ENCODE data around the gene VPS18. TPM values are rescaled to one million over a fixed set of nuclear protein-coding genes. Genes with fewer than 3 reads are reported as not detected.

VPS18 gene
- total and polyA plus RNA-seq, 2 donors (not counting 3 experiments of a cell fraction or from before 2014, with no cell fraction given) = 29.3 to 32.8 TPM

GRCh38 chr15:40902605-40903561 lies 8.6 kb downstream of the VPS18 start:
- no peaks in the 10 kb centered on the region for H4K20me1 ChIP-seq (replicated peaks; ENCODE audit: control insufficient read depth, extremely low read depth, insufficient read depth, low read length)
- ChIA-PET CTCF (interaction anchor here (0.6 to 11.3 kb wide), 24 partner anchors 8 to 430 kb away, joined by 3 to 405 read pairs (median 8); partner anchors contain the start of genes CHAC1, DLL4, NUSAP1 and OIP5), POLR2A (no interaction called here)
- peaks cover 8 to 39% of the 10 kb centered on the region in 2 experiments for H3K36me3 ChIP-seq (ENCODE audit: control insufficient read depth in 2 of 2, extremely low read depth in 1 of 2, insufficient read depth in 2 of 2, low read length in 2 of 2)
- H3K9me1 ChIP-seq (replicated peaks; ENCODE audit: control insufficient read depth, extremely low read depth, insufficient read depth, low read length) = no peaks in the 10 kb centered on the region
- no peak overlapping the region for H3K9ac ChIP-seq (replicated peaks; ENCODE audit: extremely low read depth, insufficient read depth, low read length)
- H3K79me2 ChIP-seq (ENCODE audit: control insufficient read depth, insufficient read depth, low read length) = peaks cover 10% of the 10 kb centered on the region
- no peaks in the 10 kb centered on the region for H3K9me3 ChIP-seq (replicated peaks; ENCODE audit: control insufficient read depth, insufficient read depth, low read length)
- no peak overlapping the region for H2AFZ ChIP-seq (ENCODE audit: low read depth, low read length)
- H3K4me3 ChIP-seq (replicated peaks in 1 of 3; ENCODE audit: insufficient read depth in 1 of 3, low read depth in 1 of 3, low read length in 3 of 3) = no peak overlapping the region
- H3K4me2 ChIP-seq (ENCODE audit: insufficient read depth, low read length) = no peak overlapping the region
- DNase-seq (ENCODE audit: low read depth, low spot score) (no peak), FAIRE-seq (no peak)
- TF ChIP-seq MYC (IDR thresholded peaks at IDR 0.05; ENCODE audit: low read depth, low read length) = no peak
- H3K27ac ChIP-seq (ENCODE audit: insufficient read depth, low read depth, low read length) = no peak overlapping the region
- H3K4me1 ChIP-seq (ENCODE audit: control insufficient read depth, extremely low read depth, insufficient read depth, low read length) = peaks cover 28% of the 10 kb centered on the region
- no peaks in the 10 kb centered on the region for H3K27me3 ChIP-seq (ENCODE audit: control insufficient read depth in 2 of 2, insufficient read depth in 2 of 2, low read length in 2 of 2)
- dilution Hi-C loops (cut with MboI; ENCODE audit: extremely low pct_ligation_motif_present, low sequenced_read_pairs) (loop anchor here (10.0 kb wide), 1 partner anchor 112 kb away; no protein-coding TSS in a partner anchor), intact Hi-C loops (cut with micrococcal nuclease) (no loop called here)
- no TSS peak for BruUV-seq (replicated peaks)

- dilution Hi-C loops (cut with MboI; ENCODE audit: extremely low pct_ligation_motif_present, low sequenced_read_pairs) = loop anchor here (10.0 kb wide), 1 partner anchor 110 kb away; no protein-coding TSS in a partner anchor
- Histone ChIP-seq H3K9ac (replicated peaks; ENCODE audit: extremely low read depth, insufficient read depth, low read length) (no peak overlapping the region), H3K9me3 (replicated peaks; ENCODE audit: control insufficient read depth, insufficient read depth, low read length) (no peaks in the 10 kb centered on the region), H3K36me3 (ENCODE audit: control insufficient read depth in 2 of 2, extremely low read depth in 1 of 2, insufficient read depth in 2 of 2, low read length in 2 of 2) (peaks cover 6 to 29% of the 10 kb centered on the region in 2 experiments), H2AFZ (ENCODE audit: low read depth, low read length) (no peak overlapping the region), H3K4me3 (replicated peaks in 1 of 3; ENCODE audit: insufficient read depth in 1 of 3, low read depth in 1 of 3, low read length in 3 of 3) (no peak overlapping the region), H3K27me3 (ENCODE audit: control insufficient read depth in 2 of 2, insufficient read depth in 2 of 2, low read length in 2 of 2) (no peaks in the 10 kb centered on the region), H4K20me1 (replicated peaks; ENCODE audit: control insufficient read depth, extremely low read depth, insufficient read depth, low read length) (no peaks in the 10 kb centered on the region), H3K4me2 (ENCODE audit: insufficient read depth, low read length) (no peak overlapping the region), H3K79me2 (ENCODE audit: control insufficient read depth, insufficient read depth, low read length) (peaks cover 10% of the 10 kb centered on the region), H3K4me1 (ENCODE audit: control insufficient read depth, extremely low read depth, insufficient read depth, low read length) (peaks cover 30% of the 10 kb centered on the region), H3K27ac (ENCODE audit: insufficient read depth, low read depth, low read length) (no peak overlapping the region), H3K9me1 (replicated peaks; ENCODE audit: control insufficient read depth, extremely low read depth, insufficient read depth, low read length) (no peaks in the 10 kb centered on the region)
- ChIA-PET CTCF (interaction anchor here (0.8 to 11.3 kb wide), 25 partner anchors 10 to 561 kb away, joined by 3 to 405 read pairs (median 8); partner anchors contain the start of genes DLL4, NUSAP1, OIP5 and RAD51), POLR2A (interaction anchor here (0.6 to 4.3 kb wide), 3 partner anchors 25 to 37 kb away, joined by 3 to 79 read pairs (median 3); partner anchors contain the start of gene DLL4)
- BruUV-seq (replicated peaks) = no TSS peak
- FAIRE-seq (no peak), DNase-seq (ENCODE audit: low read depth, low spot score) (no peak)
- intact Hi-C loops (cut with micrococcal nuclease) = loop anchor here (1.0 kb wide), 1 partner anchor 281 kb away; no protein-coding TSS in a partner anchor
- TF ChIP-seq POLR2A (IDR thresholded peaks at IDR 0.05; ENCODE audit: low read depth, low read length) (no peak), MAX (IDR thresholded peaks at IDR 0.05; ENCODE audit: insufficient read depth, insufficient read length) (no peak), MYC (IDR thresholded peaks at IDR 0.05; ENCODE audit: low read depth, low read length) (no peak), CTCF (IDR thresholded peaks at IDR 0.05; ENCODE audit: extremely low read depth in 1 of 2, insufficient read depth in 1 of 2, low read depth in 1 of 2, low read length in 2 of 2) (no peak), JUN (IDR thresholded peaks at IDR 0.05; ENCODE audit: borderline replicate concordance, insufficient read depth, insufficient read length, low read depth) (no peak), GATA2 (IDR thresholded peaks at IDR 0.05; ENCODE audit: insufficient read depth, insufficient read length, low read depth, low read length) (no peak), POLR2AphosphoS5 (IDR thresholded peaks at IDR 0.05; ENCODE audit: insufficient read depth, low read depth, low read length) (no peak), EZH2 (IDR thresholded peaks at IDR 0.05; ENCODE audit: borderline replicate concordance, low read depth, low read length, severe bottlenecking) (no peak), FOS (IDR thresholded peaks at IDR 0.05; ENCODE audit: borderline replicate concordance, insufficient read depth, low read length) (no peak)
These were observed 10.4 kb downstream of the VPS18 start for GRCh38 chr15:40904552-40905201.

All from endothelial cell of umbilical vein (primary cell).